Measurements from ENCODE around the gene SMTNL1.

DNA sequence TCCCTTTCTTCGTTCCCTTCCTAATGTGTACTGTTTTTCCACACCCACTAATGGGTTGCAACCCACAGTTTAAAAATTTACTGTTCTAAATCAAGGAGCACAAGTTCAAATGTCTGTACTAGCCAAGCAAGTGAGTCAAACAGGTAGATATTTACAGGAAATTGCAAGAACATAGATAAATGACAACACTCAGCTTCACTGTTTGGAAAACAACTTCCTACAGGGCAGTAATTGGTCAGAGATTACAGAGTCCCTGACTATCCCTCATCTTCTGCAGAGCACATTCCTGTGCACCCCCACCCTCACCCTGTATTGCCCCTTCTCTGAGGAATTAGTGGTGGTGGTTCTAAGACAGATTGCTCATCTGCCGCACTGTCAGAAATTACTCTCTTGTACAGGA is 62.0 kb downstream of the SMTNL1 start:
- TF ChIP-seq, protein P1, sequence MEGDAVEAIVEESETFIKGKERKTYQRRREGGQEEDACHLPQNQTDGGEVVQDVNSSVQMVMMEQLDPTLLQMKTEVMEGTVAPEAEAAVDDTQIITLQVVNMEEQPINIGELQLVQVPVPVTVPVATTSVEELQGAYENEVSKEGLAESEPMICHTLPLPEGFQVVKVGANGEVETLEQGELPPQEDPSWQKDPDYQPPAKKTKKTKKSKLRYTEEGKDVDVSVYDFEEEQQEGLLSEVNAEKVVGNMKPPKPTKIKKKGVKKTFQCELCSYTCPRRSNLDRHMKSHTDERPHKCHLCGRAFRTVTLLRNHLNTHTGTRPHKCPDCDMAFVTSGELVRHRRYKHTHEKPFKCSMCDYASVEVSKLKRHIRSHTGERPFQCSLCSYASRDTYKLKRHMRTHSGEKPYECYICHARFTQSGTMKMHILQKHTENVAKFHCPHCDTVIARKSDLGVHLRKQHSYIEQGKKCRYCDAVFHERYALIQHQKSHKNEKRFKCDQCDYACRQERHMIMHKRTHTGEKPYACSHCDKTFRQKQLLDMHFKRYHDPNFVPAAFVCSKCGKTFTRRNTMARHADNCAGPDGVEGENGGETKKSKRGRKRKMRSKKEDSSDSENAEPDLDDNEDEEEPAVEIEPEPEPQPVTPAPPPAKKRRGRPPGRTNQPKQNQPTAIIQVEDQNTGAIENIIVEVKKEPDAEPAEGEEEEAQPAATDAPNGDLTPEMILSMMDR (IDR thresholded peaks at IDR 0.05), result no peak
- TF ChIP-seq POLR2A (IDR thresholded peaks at IDR 0.05), result no peak
- TF ChIP-seq POLR2AphosphoS5 (IDR thresholded peaks at IDR 0.05), result no peak
